Uterus (tissue), 2 donors: ENCODE data around the gene GNAO1.

Experiments
- CTCF ChIP-seq, 4 experiments: fragments of 200-600 bp in 2 of 4; fragments of 450-650 bp in 2 of 4; sonication (generic) in 2 of 4; IDR thresholded peaks; one replicate each; pipeline ENCODE4 v1.5.1; 2016 to 2019; ENCODE audit warnings: antibody characterized with exemption in 4 of 4, mild to moderate bottlenecking in 2 of 4, moderate library complexity in 1 of 4
- POLR2A ChIP-seq, 2 donors: fragments of 450-650 bp; IDR thresholded peaks; one replicate each; pipeline ENCODE4 v1.6.1; 2016; ENCODE audit warnings: antibody characterized with exemption in 2 of 2, mild to moderate bottlenecking in 1 of 2, moderate library complexity in 1 of 2

DNA sequence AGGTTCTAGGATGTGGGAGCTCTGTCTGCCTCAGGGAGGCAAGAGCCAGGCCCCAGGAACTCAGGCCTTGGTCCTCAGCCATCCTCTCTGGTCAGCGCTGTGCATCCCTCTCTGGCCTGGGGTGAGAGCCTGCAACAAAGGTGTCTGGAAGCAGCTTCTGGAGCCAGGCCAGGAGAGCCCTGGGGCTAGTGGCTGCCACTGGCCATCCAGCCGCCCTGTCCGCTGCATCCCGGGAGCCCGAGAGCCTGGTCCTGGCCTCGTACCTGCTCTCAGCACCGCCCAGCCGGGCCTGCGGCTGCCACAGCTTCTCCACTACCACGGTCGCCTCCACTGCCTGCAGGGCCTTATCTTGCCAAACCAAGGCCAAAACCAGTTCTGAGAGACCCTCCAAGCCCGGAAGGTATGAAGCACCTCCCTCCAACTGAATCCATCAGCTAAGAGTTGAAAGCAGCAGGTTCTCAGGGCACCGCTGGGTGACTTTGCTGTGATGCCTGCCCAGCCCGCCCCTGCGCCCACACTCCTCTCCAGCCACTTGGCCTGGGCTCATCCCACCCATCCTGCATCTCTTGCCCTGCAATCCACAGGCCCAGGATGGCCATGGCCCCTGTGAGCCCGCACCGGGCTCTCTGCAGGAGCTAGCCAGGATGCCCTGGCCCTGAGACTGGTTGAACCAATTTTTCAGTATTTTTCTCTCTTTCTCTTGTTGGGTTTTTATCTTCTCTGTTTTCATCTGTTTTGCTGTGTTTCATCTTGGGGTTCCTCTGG lies 148.3 kb downstream of the GNAO1 start:
- no peak for TF ChIP-seq CTCF (IDR thresholded peaks at IDR 0.05)
- TF ChIP-seq POLR2A (IDR thresholded peaks at IDR 0.05) = no peak
